ENCODE measurements around the gene HLF. TPM values are rescaled to one million over a fixed set of nuclear protein-coding genes. Genes with fewer than 3 reads are reported as not detected.

The HLF gene
- total and polyA plus RNA-seq, 2 donors (not counting 1 experiment from before 2014, with no cell fraction given): 0.10 TPM; not detected in 1

GRCh38 chr17:55325406-55325805, 60.6 kb downstream of the HLF start:
- Histone ChIP-seq H3K36me3 (replicated peaks in 1 of 2; ENCODE audit: control extremely low read depth in 1 of 2, control insufficient read depth in 1 of 2, extremely low read depth in 1 of 2, insufficient read depth in 2 of 2, low read length in 1 of 2) (no peaks in the 10 kb centered on the region), H3K9ac (ENCODE audit: low read length) (no peak overlapping the region), H4K20me1 (ENCODE audit: control insufficient read depth, insufficient read depth, low read length, poor library complexity, severe bottlenecking) (no peaks in the 10 kb centered on the region), H3K4me3 (ENCODE audit: control extremely low read depth in 1 of 5, extremely low read depth in 1 of 5, insufficient read depth in 1 of 5, low read depth in 2 of 5, low read length in 4 of 5) (no peak overlapping the region), H3K27me3 (replicated peaks in 1 of 4; ENCODE audit: control extremely low read depth in 1 of 4, control insufficient read depth in 3 of 4, insufficient read depth in 4 of 4, low read length in 3 of 4) (peaks cover 0 to 10% (median 0%) of the 10 kb centered on the region in 4 experiments), H3K79me2 (ENCODE audit: control insufficient read depth, insufficient read depth, low read length) (no peaks in the 10 kb centered on the region), H3K4me1 (ENCODE audit: control insufficient read depth in 2 of 2, insufficient read depth in 2 of 2, low read length in 2 of 2) (no peaks in the 10 kb centered on the region), H3K9me3 (ENCODE audit: control extremely low read depth in 1 of 3, control insufficient read depth in 2 of 3, insufficient read depth in 1 of 3, low read length in 2 of 3) (no peaks in the 10 kb centered on the region), H3K27ac (ENCODE audit: low read length in 2 of 2) (no peak overlapping the region), H3K4me2 (replicated peaks; ENCODE audit: low read depth, low read length, poor library complexity, severe bottlenecking) (no peak overlapping the region), H2AFZ (ENCODE audit: insufficient read depth, low read depth, low read length, poor library complexity, severe bottlenecking) (no peak overlapping the region)
- POLR2A ChIA-PET: no interaction called here
- no peak for TF ChIP-seq EZH2 (IDR thresholded peaks at IDR 0.05; ENCODE audit: borderline replicate concordance, insufficient read depth, low read depth, low read length, poor library complexity, severe bottlenecking)
- TF ChIP-seq, protein P1, sequence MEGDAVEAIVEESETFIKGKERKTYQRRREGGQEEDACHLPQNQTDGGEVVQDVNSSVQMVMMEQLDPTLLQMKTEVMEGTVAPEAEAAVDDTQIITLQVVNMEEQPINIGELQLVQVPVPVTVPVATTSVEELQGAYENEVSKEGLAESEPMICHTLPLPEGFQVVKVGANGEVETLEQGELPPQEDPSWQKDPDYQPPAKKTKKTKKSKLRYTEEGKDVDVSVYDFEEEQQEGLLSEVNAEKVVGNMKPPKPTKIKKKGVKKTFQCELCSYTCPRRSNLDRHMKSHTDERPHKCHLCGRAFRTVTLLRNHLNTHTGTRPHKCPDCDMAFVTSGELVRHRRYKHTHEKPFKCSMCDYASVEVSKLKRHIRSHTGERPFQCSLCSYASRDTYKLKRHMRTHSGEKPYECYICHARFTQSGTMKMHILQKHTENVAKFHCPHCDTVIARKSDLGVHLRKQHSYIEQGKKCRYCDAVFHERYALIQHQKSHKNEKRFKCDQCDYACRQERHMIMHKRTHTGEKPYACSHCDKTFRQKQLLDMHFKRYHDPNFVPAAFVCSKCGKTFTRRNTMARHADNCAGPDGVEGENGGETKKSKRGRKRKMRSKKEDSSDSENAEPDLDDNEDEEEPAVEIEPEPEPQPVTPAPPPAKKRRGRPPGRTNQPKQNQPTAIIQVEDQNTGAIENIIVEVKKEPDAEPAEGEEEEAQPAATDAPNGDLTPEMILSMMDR (IDR thresholded peaks at IDR 0.05): no peak
- H3K9me3 Mint-ChIP-seq (ENCODE audit: insufficient read depth): no peaks in the 10 kb centered on the region
- peaks cover 9% of the 10 kb centered on the region for H3K27me3 Mint-ChIP-seq
- no peak for ATAC-seq (ENCODE audit: low read depth)
- intact Hi-C loops (cut with micrococcal nuclease): no loop called here
- WGBS (ENCODE audit: insufficient coverage): no CpG with 5 or more reads among the region's 2 CpGs
- H3K4me1 Mint-ChIP-seq: no peaks in the 10 kb centered on the region
- no peak for DNase-seq
- no peak overlapping the region for H3K4me3 Mint-ChIP-seq
- CTCF ChIA-PET: interaction anchor here (1.3 kb wide), 1 partner anchor 12 kb away, joined by 3 read pairs; no protein-coding TSS in a partner anchor
- no peak overlapping the region for H3K27ac Mint-ChIP-seq

- Histone ChIP-seq H3K4me1 (ENCODE audit: control insufficient read depth in 2 of 2, insufficient read depth in 2 of 2, low read length in 2 of 2) (no peaks in the 10 kb centered on the region), H3K79me2 (ENCODE audit: control insufficient read depth, insufficient read depth, low read length) (no peaks in the 10 kb centered on the region), H3K36me3 (replicated peaks in 1 of 2; ENCODE audit: control extremely low read depth in 1 of 2, control insufficient read depth in 1 of 2, extremely low read depth in 1 of 2, insufficient read depth in 2 of 2, low read length in 1 of 2) (no peaks in the 10 kb centered on the region), H4K20me1 (ENCODE audit: control insufficient read depth, insufficient read depth, low read length, poor library complexity, severe bottlenecking) (no peaks in the 10 kb centered on the region), H2AFZ (ENCODE audit: insufficient read depth, low read depth, low read length, poor library complexity, severe bottlenecking) (no peak overlapping the region), H3K27ac (ENCODE audit: low read length in 2 of 2) (no peak overlapping the region), H3K9me3 (ENCODE audit: control extremely low read depth in 1 of 3, control insufficient read depth in 2 of 3, insufficient read depth in 1 of 3, low read length in 2 of 3) (no peaks in the 10 kb centered on the region), H3K4me2 (replicated peaks; ENCODE audit: low read depth, low read length, poor library complexity, severe bottlenecking) (no peak overlapping the region), H3K27me3 (replicated peaks in 1 of 4; ENCODE audit: control extremely low read depth in 1 of 4, control insufficient read depth in 3 of 4, insufficient read depth in 4 of 4, low read length in 3 of 4) (peaks cover 0 to 10% (median 0%) of the 10 kb centered on the region in 4 experiments), H3K4me3 (ENCODE audit: control extremely low read depth in 1 of 5, extremely low read depth in 1 of 5, insufficient read depth in 1 of 5, low read depth in 2 of 5, low read length in 4 of 5) (no peak overlapping the region), H3K9ac (ENCODE audit: low read length) (no peak overlapping the region)
- ATAC-seq (ENCODE audit: low read depth) (no peak), DNase-seq (no peak)
- TF ChIP-seq, protein P1 (IDR thresholded peaks at IDR 0.05): no peak
- no peak for TF ChIP-seq EZH2 (IDR thresholded peaks at IDR 0.05; ENCODE audit: borderline replicate concordance, insufficient read depth, low read depth, low read length, poor library complexity, severe bottlenecking)
- CTCF ChIA-PET: interaction anchor here (1.1 to 1.3 kb wide), 2 partner anchors 13 to 21 kb away, joined by 3 read pairs; no protein-coding TSS in a partner anchor
- H3K9me3 Mint-ChIP-seq (ENCODE audit: insufficient read depth): no peaks in the 10 kb centered on the region
- H3K27me3 Mint-ChIP-seq: peaks cover 12% of the 10 kb centered on the region
- intact Hi-C loops (cut with micrococcal nuclease): no loop called here
- H3K4me1 Mint-ChIP-seq: no peaks in the 10 kb centered on the region
- H3K4me3 Mint-ChIP-seq: no peak overlapping the region
- WGBS (ENCODE audit: insufficient coverage): 96% methylated on average over 3 of the region's 7 CpGs
- no peak overlapping the region for H3K27ac Mint-ChIP-seq
- POLR2A ChIA-PET: no interaction called here
These were observed 61.3 kb downstream of the HLF start for GRCh38 chr17:55326030-55326429.
